ENCODE results near the gene KRT86. TPM values are rescaled to one million over a fixed set of nuclear protein-coding genes. Genes with fewer than 3 reads are reported as not detected.
"Not testable (repeated sequence)": the region's sequence is repeated elsewhere in the genome, so short reads cannot be mapped to it uniquely, and the experiment has no call there.

The KRT86 gene
- total and polyA plus RNA-seq, 9 of the 15 experiments (the other 6 are each of a cell fraction or from before 2014, with no cell fraction given) = not detected

- H3K9me1 ChIP-seq (ENCODE audit: control insufficient read depth, insufficient read depth, low read length); H3K36me3 ChIP-seq (ENCODE audit: control insufficient read depth, insufficient read depth, low read length); H3K9ac ChIP-seq (ENCODE audit: insufficient read depth in 1 of 2, low read depth in 2 of 2, low read length in 2 of 2); FAIRE-seq; H3K79me2 ChIP-seq (ENCODE audit: control insufficient read depth, insufficient read depth, low read length); H3K9me3 ChIP-seq (replicated peaks; ENCODE audit: control insufficient read depth, insufficient read depth, low read depth, low read length); H3K4me3 ChIP-seq; H2AFZ ChIP-seq (ENCODE audit: low read depth, low read length); H3K4me1 ChIP-seq (replicated peaks in 1 of 2; ENCODE audit: control insufficient read depth in 2 of 2, insufficient read depth in 2 of 2, low read length in 2 of 2); H3K4me2 ChIP-seq (ENCODE audit: insufficient read depth, low read length); in situ Hi-C loops (cut with MboI); H3K27ac ChIP-seq (ENCODE audit: extremely low read depth, low read depth, low read length); BruUV-seq (replicated peaks); intact Hi-C loops (cut with micrococcal nuclease); CTCF ChIA-PET (ENCODE audit: low intra/inter-chr PET ratio): not testable (repeated sequence)
- H4K20me1 ChIP-seq (replicated peaks; ENCODE audit: control insufficient read depth, insufficient read depth, low read length) = 0 out of 2 replicates have a peak, but pooled peaks cover 11% of the 10 kb centered on the region
- peaks cover 31 to 70% of the 10 kb centered on the region in 2 experiments for H3K27me3 ChIP-seq (ENCODE audit: control insufficient read depth in 2 of 2, insufficient read depth in 2 of 2, low read length in 2 of 2)
- peak; percentile 15 for TF ChIP-seq ZFP36 (IDR thresholded peaks at IDR 0.05; ENCODE audit: low read depth, low read length, partially characterized antibody)
- peak; percentile 28 to 50 (median 30); a peak in 4 of 6 replicates for TF ChIP-seq CTCF (IDR thresholded peaks at IDR 0.05 in 2 of 3, conservative IDR thresholded peaks at IDR 0.05 in 1 of 3; ENCODE audit: insufficient read depth in 2 of 3, low read depth in 1 of 3, low read length in 3 of 3)
- ATAC-seq (peak; percentile 66), DNase-seq (ENCODE audit: extremely low read depth in 1 of 4, low spot score in 3 of 4) (peak in 2 of 4 experiments; percentile 21 to 25)
- 0% methylated on average over 8 of the region's 8 CpGs for WGBS (ENCODE audit: insufficient coverage, low coverage, missing lambda C conversion rate)
- POLR2A ChIA-PET = interaction anchor here (0.7 to 1.1 kb wide), 3 partner anchors 11 to 213 kb away, joined by 3 to 4 read pairs (median 3); no protein-coding TSS in a partner anchor
Measured at GRCh38 chr12:52252175-52252615, 22.2 kb upstream of the KRT86 start.
